IPS-15b (cell line): ENCODE results near the gene SEMA6A.

ENCODE experiments used
- H3K27me3 ChIP-seq: one replicate; pipeline ENCODE4 v1.6.1; 2013; ENCODE audit warnings: low read length; ENCODE audit not compliant: control insufficient read depth, insufficient read depth
- H3K36me3 ChIP-seq: one replicate; pipeline ENCODE4 v1.6.1; 2013; ENCODE audit warnings: low read length; ENCODE audit not compliant: control insufficient read depth, insufficient read depth
- H3K4me1 ChIP-seq: one replicate; pipeline ENCODE4 v1.6.1; 2013; ENCODE audit warnings: mild to moderate bottlenecking, low read length; ENCODE audit not compliant: control insufficient read depth, insufficient read depth
- H3K4me3 ChIP-seq: one replicate; pipeline ENCODE4 v1.5.1; 2013; ENCODE audit warnings: low read depth, low read length
- H3K9ac ChIP-seq: one replicate; pipeline ENCODE4 v1.6.1; 2013; ENCODE audit warnings: low read depth, mild to moderate bottlenecking, low read length
- H3K9me3 ChIP-seq: one replicate; pipeline ENCODE4 v1.6.1; 2013; ENCODE audit warnings: mild to moderate bottlenecking, low read length; ENCODE audit not compliant: control insufficient read depth, insufficient read depth

The SEMA6A gene

DNA sequence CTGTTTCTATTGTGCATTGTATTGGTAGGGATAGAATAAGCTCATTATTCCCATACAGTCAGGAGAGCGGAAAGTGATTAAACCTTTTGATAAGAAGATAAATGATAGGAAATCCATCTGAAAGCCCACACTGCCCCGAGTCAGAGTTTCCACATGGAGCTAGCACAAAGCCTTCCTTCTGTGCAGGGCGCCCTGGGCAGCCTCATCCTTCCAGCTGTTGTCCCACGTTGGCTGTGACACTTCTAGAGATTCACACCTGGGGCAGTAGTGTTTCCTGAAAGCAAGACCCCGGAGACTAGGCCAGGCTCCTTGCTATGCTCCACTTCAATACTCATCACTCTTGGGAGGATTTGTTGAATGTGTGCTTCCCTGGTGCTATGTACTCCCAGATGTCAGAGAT, 172.4 kb downstream of the SEMA6A start:
- no peaks in the 10 kb centered on the region for H3K36me3 ChIP-seq
- H3K27me3 ChIP-seq = no peaks in the 10 kb centered on the region
- H3K9me3 ChIP-seq = no peaks in the 10 kb centered on the region
- no peak overlapping the region for H3K9ac ChIP-seq
- no peaks in the 10 kb centered on the region for H3K4me1 ChIP-seq
- H3K4me3 ChIP-seq = no peak overlapping the region

DNA sequence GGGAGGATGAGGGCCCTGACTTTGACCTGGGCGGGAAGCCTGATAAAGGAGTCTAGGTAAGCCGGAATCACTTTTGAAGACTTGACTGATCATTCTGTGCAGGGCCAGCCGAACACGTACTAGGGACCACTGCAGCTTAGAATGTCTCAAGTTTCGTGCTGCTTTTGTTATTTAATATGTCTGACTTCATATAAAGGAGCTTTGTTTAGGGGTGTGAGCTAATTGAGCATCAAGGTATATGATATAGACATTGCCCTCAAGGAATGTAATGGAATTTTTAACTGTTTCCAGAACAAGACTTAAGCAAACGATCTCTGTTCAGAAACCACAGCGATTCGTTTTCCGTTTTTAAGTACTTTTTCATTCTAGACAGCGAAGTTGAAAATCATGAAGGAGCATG, 173.0 kb downstream of the SEMA6A start:
- H3K36me3 ChIP-seq = no peaks in the 10 kb centered on the region
- H3K9ac ChIP-seq = no peak overlapping the region
- H3K9me3 ChIP-seq = no peaks in the 10 kb centered on the region
- no peaks in the 10 kb centered on the region for H3K27me3 ChIP-seq
- no peaks in the 10 kb centered on the region for H3K4me1 ChIP-seq
- H3K4me3 ChIP-seq = no peak overlapping the region

DNA sequence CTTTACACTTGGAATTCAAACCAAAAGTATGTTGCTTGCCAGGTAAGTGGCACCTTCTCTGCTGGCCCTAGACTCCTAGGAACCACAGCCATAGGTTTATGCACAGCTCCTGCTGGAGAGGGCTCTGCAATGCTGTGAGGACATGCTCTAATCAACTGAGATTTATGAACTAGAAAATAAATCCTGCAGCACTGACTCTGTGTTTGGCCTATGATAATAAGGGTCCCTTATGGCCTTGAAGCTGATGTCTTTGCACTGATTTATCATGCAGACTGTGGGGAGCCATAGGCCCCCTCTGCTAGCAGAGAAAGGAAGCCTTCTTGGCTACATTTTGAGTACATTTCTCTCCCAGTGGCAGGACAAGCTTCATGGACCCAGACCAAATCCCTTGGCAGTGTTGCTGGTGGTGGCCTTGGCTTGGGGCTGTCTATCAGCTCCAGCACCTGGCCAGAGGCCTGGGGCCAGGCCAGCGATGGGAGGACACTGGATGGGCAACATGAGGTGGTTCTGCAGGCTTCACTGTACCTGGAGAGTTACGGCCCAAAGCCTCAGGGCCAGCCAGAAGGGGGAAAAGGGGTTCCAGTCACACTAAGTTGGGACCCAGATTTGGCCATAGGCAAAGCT, 178.0 kb downstream of the SEMA6A start:
- H3K4me3 ChIP-seq = no peak overlapping the region
- H3K9me3 ChIP-seq = no peaks in the 10 kb centered on the region
- no peaks in the 10 kb centered on the region for H3K27me3 ChIP-seq
- no peak overlapping the region for H3K9ac ChIP-seq
- no peaks in the 10 kb centered on the region for H3K36me3 ChIP-seq
- H3K4me1 ChIP-seq = peaks cover 2% of the 10 kb centered on the region

DNA sequence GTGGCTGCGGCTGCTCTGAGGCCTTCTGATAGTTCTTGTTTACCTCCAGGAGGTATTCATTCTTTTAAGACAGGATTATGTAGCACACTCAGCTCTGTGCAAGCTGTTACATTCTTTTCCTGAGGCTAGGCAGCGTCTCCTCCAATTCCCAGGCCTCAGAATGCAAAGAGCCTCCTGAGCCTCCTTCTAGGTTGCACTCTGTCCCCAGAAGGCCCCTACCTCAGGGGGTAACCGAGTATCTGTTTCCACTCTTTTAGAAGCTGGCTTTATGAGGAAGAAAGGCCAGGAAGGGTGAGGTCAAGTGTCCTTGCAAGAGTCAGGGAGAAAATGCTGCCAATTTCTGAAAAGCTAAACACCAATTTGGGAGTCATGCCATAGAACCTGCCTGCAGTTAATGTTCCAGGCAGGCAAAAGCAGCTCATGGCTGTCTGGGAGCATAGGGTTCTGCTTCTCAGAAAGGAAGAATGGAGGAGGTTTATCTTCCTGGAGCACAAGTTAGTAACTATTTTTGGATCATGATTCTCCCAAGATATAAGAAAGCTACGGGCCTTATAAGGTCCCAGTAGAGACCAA, 178.9 kb downstream of the SEMA6A start:
- Histone ChIP-seq H3K4me3 (no peak overlapping the region), H3K9ac (no peak overlapping the region), H3K4me1 (peaks cover 2% of the 10 kb centered on the region), H3K9me3 (no peaks in the 10 kb centered on the region), H3K36me3 (no peaks in the 10 kb centered on the region), H3K27me3 (no peaks in the 10 kb centered on the region)

DNA sequence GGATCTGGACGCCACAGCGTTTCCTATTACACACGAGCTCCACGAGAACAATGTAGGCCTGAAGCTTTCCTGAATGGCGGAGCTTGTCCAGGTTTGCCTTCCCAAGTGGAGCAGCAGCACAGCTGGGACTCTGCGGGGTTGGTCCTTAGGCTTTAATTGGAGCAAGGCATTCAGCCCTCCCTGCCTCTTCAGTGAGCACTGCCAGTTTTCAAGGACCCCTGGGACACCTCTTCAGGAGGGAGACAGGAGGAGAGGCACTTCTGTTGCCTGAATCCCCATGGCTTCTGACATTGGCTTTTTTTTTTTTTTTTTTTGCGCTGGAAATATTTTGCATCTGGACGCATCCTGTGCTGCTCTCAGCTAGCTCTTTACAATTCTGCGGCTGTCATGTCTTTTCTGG, 179.4 kb downstream of the SEMA6A start:
- no peaks in the 10 kb centered on the region for H3K27me3 ChIP-seq
- H3K4me1 ChIP-seq = peaks cover 2% of the 10 kb centered on the region
- no peak overlapping the region for H3K9ac ChIP-seq
- H3K4me3 ChIP-seq = no peak overlapping the region
- no peaks in the 10 kb centered on the region for H3K9me3 ChIP-seq
- H3K36me3 ChIP-seq = no peaks in the 10 kb centered on the region

DNA sequence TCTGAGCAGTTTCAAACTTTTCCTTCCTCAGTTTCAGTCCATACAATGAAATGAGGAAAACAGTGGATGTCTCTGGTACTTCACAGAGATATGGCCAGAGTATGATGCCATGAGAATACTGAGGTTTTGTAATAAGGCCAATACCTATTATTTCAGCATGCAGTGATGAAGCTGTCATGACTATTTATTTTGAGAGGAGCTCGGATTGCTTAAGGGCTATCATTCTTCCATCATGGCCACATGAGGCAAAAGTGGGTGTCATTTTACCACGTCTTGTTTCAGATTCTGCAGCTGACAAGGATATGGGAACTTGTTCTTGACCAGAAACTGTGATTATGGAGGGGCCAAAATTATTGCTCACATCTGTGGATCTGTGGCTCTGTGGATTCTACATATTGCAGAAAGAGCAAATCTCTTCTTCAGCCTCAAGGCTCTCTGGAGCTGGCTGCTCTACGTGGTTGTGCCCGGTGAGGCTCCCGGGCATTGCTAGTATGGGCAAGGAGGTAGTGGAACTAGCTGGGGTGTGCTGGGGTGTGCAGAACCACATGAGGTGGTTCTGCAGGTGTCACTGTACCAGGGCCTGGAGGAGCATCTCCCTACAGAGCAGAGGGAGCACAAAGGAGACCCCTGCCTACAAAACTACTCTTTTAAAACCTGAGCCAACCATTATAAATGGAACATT, 180.3 kb downstream of the SEMA6A start:
- H3K4me3 ChIP-seq = no peak overlapping the region
- peaks cover 2% of the 10 kb centered on the region for H3K4me1 ChIP-seq
- H3K36me3 ChIP-seq = no peaks in the 10 kb centered on the region
- H3K27me3 ChIP-seq = no peaks in the 10 kb centered on the region
- no peak overlapping the region for H3K9ac ChIP-seq
- no peaks in the 10 kb centered on the region for H3K9me3 ChIP-seq
